Measurements from ENCODE around the gene DNAJC4.
"Not testable (repeated sequence)": the region's sequence is repeated elsewhere in the genome, so short reads cannot be mapped to it uniquely, and the experiment has no call there.

Gene DNAJC4

GRCh38 chr11:64245797-64246620 is 15.7 kb downstream of the DNAJC4 start:
- H3K9me3 ChIP-seq (ENCODE audit: control insufficient read depth, insufficient read depth, low read length) = no peaks in the 10 kb centered on the region
- H3K27ac ChIP-seq (ENCODE audit: low read length) = no peak overlapping the region
- H3K4me1 ChIP-seq (ENCODE audit: control insufficient read depth, insufficient read depth, low read length) = peaks cover 16% of the 10 kb centered on the region
- no peaks in the 10 kb centered on the region for H3K27me3 ChIP-seq (ENCODE audit: control insufficient read depth, insufficient read depth, low read length)
- peaks cover 11% of the 10 kb centered on the region; the same call in 1 of the 2 replicates for H3K36me3 ChIP-seq (ENCODE audit: control insufficient read depth, insufficient read depth, low read length)
- peak overlapping the region; percentile 87 for H3K4me3 ChIP-seq (ENCODE audit: low read length)
- WGBS (ENCODE audit: insufficient coverage, insufficient read length) = no CpG with 5 or more reads among the region's 46 CpGs
- DNase-seq (ENCODE audit: low read depth, low spot score) = no peak

DNA sequence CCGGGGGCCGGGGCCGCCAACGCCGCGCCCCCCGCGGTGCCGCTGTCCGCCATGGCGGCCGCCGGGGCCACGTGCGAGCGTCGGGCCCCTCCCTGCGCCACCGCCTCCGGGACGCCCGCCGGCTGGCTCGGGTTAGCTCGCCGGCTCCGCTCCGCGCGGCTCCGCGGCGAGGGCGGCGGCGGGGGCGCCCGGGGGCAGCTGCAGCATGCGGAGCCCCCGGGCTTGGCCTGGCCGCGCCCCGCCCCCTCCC is 16.2 kb downstream of the DNAJC4 start:
- H3K27ac ChIP-seq (ENCODE audit: low read length); H3K27me3 ChIP-seq (ENCODE audit: control insufficient read depth, insufficient read depth, low read length); H3K9me3 ChIP-seq (ENCODE audit: control insufficient read depth, insufficient read depth, low read length); DNase-seq (ENCODE audit: low read depth, low spot score): not testable (repeated sequence)
- Histone ChIP-seq H3K36me3 (ENCODE audit: control insufficient read depth, insufficient read depth, low read length) (peaks cover 11% of the 10 kb centered on the region; the same call in 1 of the 2 replicates), H3K4me1 (ENCODE audit: control insufficient read depth, insufficient read depth, low read length) (peaks cover 16% of the 10 kb centered on the region), H3K4me3 (ENCODE audit: low read length) (peak overlapping the region; percentile 87; the same call in 1 of the 2 replicates)
- no CpG with 5 or more reads among the region's 43 CpGs for WGBS (ENCODE audit: insufficient coverage, insufficient read length)

DNA sequence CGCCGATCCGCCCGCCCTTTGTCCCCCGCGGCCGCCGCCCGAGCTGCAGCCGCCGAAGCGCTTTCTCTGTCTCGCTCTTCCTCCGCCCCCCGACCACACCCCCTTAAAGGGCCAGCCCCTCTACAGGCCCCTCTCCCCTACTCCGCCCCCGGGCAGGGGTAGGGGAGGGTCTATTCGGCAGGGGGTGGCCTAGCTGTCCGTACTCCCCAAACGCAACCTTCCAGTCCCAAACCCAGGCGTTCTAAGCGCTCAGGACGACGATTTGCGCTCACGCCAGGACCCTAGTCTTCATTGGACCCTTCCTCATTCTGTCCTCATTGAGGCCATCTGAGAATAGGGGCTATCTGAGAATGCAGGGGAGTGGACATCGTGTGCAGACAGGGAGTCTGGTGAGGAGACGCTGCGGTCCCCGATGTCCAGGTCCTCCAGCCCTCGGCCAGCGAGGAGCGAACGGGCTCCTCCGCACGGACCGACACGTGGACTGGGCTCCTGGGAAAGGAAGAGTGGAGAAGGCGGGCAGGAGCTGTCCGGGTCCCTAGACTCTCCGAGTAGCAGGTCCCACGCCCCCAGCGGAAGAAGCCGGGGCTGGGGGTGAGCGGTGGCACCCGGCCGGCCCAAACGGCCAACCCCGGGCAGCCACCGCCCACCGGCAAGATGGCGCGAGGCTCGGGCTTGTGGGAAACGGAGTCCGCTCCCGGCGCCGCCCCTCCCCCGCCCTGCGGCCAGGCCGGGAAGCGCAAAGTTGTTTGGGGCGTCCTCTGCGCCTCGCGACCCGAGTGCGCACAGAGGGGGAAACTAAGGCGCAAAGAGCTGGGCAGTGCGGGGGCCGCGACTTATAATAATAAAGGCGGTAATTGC is 16.8 kb downstream of the DNAJC4 start, which contains the start of gene PPP1R14B:
PPP1R14B (minus strand) TSS at position 73 of the 858 bp plus-strand sequence. CDS start 270 bp downstream, outside the sequence.
- no CpG with 5 or more reads among the region's 74 CpGs for WGBS (ENCODE audit: insufficient coverage, insufficient read length)

DNA sequence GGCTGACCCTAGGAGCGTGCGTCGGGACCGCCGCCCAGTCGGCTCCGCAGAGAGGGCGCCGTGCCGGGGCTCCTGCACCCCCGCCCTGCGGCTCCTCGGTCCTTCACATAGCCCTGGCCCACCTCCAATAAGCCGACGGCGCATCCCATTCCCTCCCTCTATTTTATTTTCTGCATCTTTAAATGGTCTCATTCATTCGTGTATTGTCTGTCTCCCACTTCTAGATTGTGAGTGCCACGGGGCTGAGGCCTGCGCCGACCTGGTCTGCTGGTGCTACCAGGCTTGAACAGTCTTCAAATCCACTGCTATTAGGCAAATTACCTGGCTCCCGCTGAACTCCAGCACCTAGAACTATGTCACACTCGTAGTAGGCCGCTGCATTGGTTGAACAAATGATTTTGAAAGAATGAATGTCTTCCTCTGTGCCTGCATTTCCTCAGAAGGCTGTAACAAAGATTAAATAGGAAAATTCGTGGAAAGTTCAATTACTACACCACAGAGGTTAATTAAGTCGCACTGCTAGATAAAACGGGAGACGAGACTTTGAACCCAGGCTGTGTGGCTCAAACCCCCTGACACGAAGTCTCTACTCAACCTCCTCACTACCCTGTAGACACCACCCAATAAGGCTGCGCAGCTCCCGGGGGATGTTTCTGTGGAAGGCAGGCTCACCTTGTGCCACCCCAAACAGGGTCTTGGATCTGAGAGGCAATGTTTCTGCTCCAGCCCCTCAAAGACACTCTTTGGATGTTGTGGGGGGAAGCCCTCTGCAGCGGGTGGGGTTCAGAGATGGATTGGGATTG is 17.6 kb downstream of the DNAJC4 start:
- Histone ChIP-seq H3K9me3 (ENCODE audit: control insufficient read depth, insufficient read depth, low read length) (no peaks in the 10 kb centered on the region), H3K4me3 (ENCODE audit: low read length) (peak overlapping the region; percentile 87; the same call in 1 of the 2 replicates), H3K4me1 (ENCODE audit: control insufficient read depth, insufficient read depth, low read length) (peaks cover 20% of the 10 kb centered on the region), H3K36me3 (ENCODE audit: control insufficient read depth, insufficient read depth, low read length) (peaks cover 11% of the 10 kb centered on the region; the same call in 1 of the 2 replicates), H3K27me3 (ENCODE audit: control insufficient read depth, insufficient read depth, low read length) (no peaks in the 10 kb centered on the region), H3K27ac (ENCODE audit: low read length) (no peak overlapping the region)
- DNase-seq (ENCODE audit: low read depth, low spot score) = no peak
- WGBS (ENCODE audit: insufficient coverage, insufficient read length) = no CpG with 5 or more reads among the region's 31 CpGs

More for the DNA sequence above, 16.8 kb downstream of the DNAJC4 start, which contains the start of gene PPP1R14B:
- Histone ChIP-seq H3K36me3 (ENCODE audit: control insufficient read depth, insufficient read depth, low read length) (peaks cover 11% of the 10 kb centered on the region; the same call in 1 of the 2 replicates), H3K9me3 (ENCODE audit: control insufficient read depth, insufficient read depth, low read length) (no peaks in the 10 kb centered on the region), H3K27ac (ENCODE audit: low read length) (no peak within 1 kb of the TSS), H3K27me3 (ENCODE audit: control insufficient read depth, insufficient read depth, low read length) (no peaks in the 10 kb centered on the region), H3K4me3 (ENCODE audit: low read length) (peak within 1 kb of the TSS; percentile 87), H3K4me1 (ENCODE audit: control insufficient read depth, insufficient read depth, low read length) (peaks cover 16% of the 10 kb centered on the region)
- DNase-seq (ENCODE audit: low read depth, low spot score) = no peak

GRCh38 chr11:64248578-64248977 is 18.2 kb downstream of the DNAJC4 start:
- Histone ChIP-seq H3K27ac (ENCODE audit: low read length) (no peak overlapping the region), H3K27me3 (ENCODE audit: control insufficient read depth, insufficient read depth, low read length) (no peaks in the 10 kb centered on the region), H3K4me3 (ENCODE audit: low read length) (no peak overlapping the region), H3K36me3 (ENCODE audit: control insufficient read depth, insufficient read depth, low read length) (peaks cover 7% of the 10 kb centered on the region; the same call in 1 of the 2 replicates), H3K4me1 (ENCODE audit: control insufficient read depth, insufficient read depth, low read length) (peaks cover 20% of the 10 kb centered on the region), H3K9me3 (ENCODE audit: control insufficient read depth, insufficient read depth, low read length) (no peaks in the 10 kb centered on the region)
- no peak for DNase-seq (ENCODE audit: low read depth, low spot score)
- WGBS (ENCODE audit: insufficient coverage, insufficient read length) = no CpG with 5 or more reads among the region's 7 CpGs

DNA sequence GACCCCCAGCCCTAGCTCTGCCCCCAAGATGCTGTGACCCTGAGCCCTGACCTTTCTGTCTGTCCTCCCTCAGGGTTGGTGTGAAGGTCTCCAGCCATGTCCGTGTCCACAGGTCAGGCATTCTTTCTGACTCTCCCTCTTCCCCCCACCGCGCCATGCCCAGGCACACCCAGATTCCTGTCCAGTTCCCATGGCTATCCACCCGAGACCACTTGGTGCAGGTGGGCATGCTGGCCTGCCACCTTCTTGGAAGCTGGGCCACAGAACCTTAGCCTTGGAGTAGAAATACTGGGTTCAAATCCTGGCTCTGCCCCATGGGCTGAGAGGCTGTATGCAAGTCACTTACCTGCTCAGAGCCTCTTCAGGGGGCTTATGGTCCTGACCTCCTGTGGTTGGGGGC is 18.7 kb downstream of the DNAJC4 start:
- Histone ChIP-seq H3K27me3 (ENCODE audit: control insufficient read depth, insufficient read depth, low read length) (no peaks in the 10 kb centered on the region), H3K36me3 (ENCODE audit: control insufficient read depth, insufficient read depth, low read length) (peaks cover 4% of the 10 kb centered on the region; the same call in 1 of the 2 replicates), H3K4me3 (ENCODE audit: low read length) (no peak overlapping the region), H3K27ac (ENCODE audit: low read length) (peak overlapping the region; percentile 36), H3K9me3 (ENCODE audit: control insufficient read depth, insufficient read depth, low read length) (no peaks in the 10 kb centered on the region), H3K4me1 (ENCODE audit: control insufficient read depth, insufficient read depth, low read length) (peaks cover 20% of the 10 kb centered on the region)
- DNase-seq (ENCODE audit: low read depth, low spot score) = no peak
- no CpG with 5 or more reads among the region's 4 CpGs for WGBS (ENCODE audit: insufficient coverage, insufficient read length)

- Histone ChIP-seq H3K27me3 (ENCODE audit: control insufficient read depth, insufficient read depth, low read length) (no peaks in the 10 kb centered on the region), H3K4me3 (ENCODE audit: low read length) (no peak overlapping the region), H3K4me1 (ENCODE audit: control insufficient read depth, insufficient read depth, low read length) (peaks cover 20% of the 10 kb centered on the region), H3K36me3 (ENCODE audit: control insufficient read depth, insufficient read depth, low read length) (peaks cover 9% of the 10 kb centered on the region), H3K9me3 (ENCODE audit: control insufficient read depth, insufficient read depth, low read length) (no peaks in the 10 kb centered on the region), H3K27ac (ENCODE audit: low read length) (peak overlapping the region; percentile 36)
- no peak for DNase-seq (ENCODE audit: low read depth, low spot score)
- WGBS (ENCODE audit: insufficient coverage, insufficient read length) = no CpG with 5 or more reads among the region's 8 CpGs
Observed at GRCh38 chr11:64249563-64250414, 19.4 kb downstream of the DNAJC4 start.

- H3K27me3 ChIP-seq (ENCODE audit: control insufficient read depth, insufficient read depth, low read length) = no peaks in the 10 kb centered on the region
- no peaks in the 10 kb centered on the region for H3K9me3 ChIP-seq (ENCODE audit: control insufficient read depth, insufficient read depth, low read length)
- no CpG with 5 or more reads among the region's 13 CpGs for WGBS (ENCODE audit: insufficient coverage, insufficient read length)
- H3K4me3 ChIP-seq (ENCODE audit: low read length) = peak overlapping the region; percentile 50; the same call in 1 of the 2 replicates
- DNase-seq (ENCODE audit: low read depth, low spot score) = no peak
- peaks cover 12% of the 10 kb centered on the region for H3K36me3 ChIP-seq (ENCODE audit: control insufficient read depth, insufficient read depth, low read length)
- peaks cover 17% of the 10 kb centered on the region for H3K4me1 ChIP-seq (ENCODE audit: control insufficient read depth, insufficient read depth, low read length)
- H3K27ac ChIP-seq (ENCODE audit: low read length) = no peak overlapping the region
Observed at GRCh38 chr11:64250415-64251015, 20.2 kb downstream of the DNAJC4 start.

DNA sequence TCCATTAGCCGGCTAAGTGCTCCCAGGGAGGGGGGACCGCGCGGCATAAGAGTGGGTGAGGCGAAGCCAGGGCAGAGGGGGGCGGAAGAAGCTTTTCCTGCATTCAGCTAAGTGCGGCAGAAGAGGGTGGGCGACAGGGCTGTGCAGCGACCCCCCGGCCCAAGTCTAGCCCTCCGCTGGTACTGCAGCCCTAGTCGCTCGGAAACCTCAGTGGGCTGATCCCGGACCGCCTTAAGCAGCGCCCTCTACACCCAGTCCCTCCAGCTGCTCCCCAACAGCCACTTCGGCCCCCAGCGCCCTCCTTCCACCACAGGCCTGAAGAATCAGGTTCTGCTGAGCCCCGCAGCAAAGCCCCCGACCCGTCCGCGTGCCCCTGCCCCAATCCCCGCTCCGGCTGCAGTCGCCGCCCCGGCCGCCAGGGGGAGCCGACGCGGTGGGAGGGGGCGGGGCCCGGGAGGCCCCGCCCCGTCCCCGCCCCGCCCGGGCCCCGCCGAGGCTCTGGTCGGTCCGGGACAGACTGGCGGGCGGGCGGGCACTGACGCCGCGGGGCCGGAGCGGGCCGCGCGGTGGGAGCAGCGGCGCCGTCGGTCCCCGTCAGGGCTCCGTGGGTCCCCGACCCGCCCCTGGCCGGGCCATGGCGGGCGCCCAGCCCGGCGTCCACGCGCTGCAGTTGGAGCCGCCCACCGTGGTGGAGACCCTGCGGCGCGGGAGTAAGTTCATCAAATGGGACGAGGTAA is 20.8 kb downstream of the DNAJC4 start, which contains the start of gene PLCB3:
PLCB3 (plus strand) TSS at position 515 of the 737 bp plus-strand sequence; CDS start at position 635, 120 bp downstream.
- DNase-seq (ENCODE audit: low read depth, low spot score) = no peak
- H3K36me3 ChIP-seq (ENCODE audit: control insufficient read depth, insufficient read depth, low read length) = peaks cover 19% of the 10 kb centered on the region
- H3K4me1 ChIP-seq (ENCODE audit: control insufficient read depth, insufficient read depth, low read length) = peaks cover 17% of the 10 kb centered on the region
- H3K4me3 ChIP-seq (ENCODE audit: low read length) = peak within 1 kb of the TSS; percentile 84; the same call in 1 of the 2 replicates
- no CpG with 5 or more reads among the region's 75 CpGs for WGBS (ENCODE audit: insufficient coverage, insufficient read length)
- no peaks in the 10 kb centered on the region for H3K27me3 ChIP-seq (ENCODE audit: control insufficient read depth, insufficient read depth, low read length)
- H3K27ac ChIP-seq (ENCODE audit: low read length) = no peak within 1 kb of the TSS
- H3K9me3 ChIP-seq (ENCODE audit: control insufficient read depth, insufficient read depth, low read length) = no peaks in the 10 kb centered on the region
